ENCODE measurements around the gene MALSU1. TPM values are rescaled to one million over a fixed set of nuclear protein-coding genes. Genes with fewer than 3 reads are reported as not detected.

Gene MALSU1
- total RNA-seq, 4 donors from 2014 or later, result 33.7 to 117 (median 46.3) TPM

GRCh38 chr7:23331132-23331531 is 32.0 kb downstream of the MALSU1 start:
- Histone ChIP-seq H3K27me3 (no peaks in the 10 kb centered on the region), H3K9me3 (no peaks in the 10 kb centered on the region), H3K4me1 (no peaks in the 10 kb centered on the region), H3K4me3 (no peak overlapping the region), H3K36me3 (no peaks in the 10 kb centered on the region), H3K27ac (no peak overlapping the region)
- TF ChIP-seq CTCF (IDR thresholded peaks at IDR 0.05), result no peak
- TF ChIP-seq POLR2A (IDR thresholded peaks at IDR 0.05), result no peak
- intact Hi-C loops (cut with DNase I; ENCODE audit: low total_unique reads), result no loop called here
- DNase-seq, result no peak

- no peaks in the 10 kb centered on the region for H3K27me3 ChIP-seq
- DNase-seq, result no peak
- no peaks in the 10 kb centered on the region for H3K4me1 ChIP-seq
- TF ChIP-seq POLR2A (IDR thresholded peaks at IDR 0.05) (no peak), CTCF (IDR thresholded peaks at IDR 0.05) (no peak)
- peak overlapping the region in 1 of 2 donors; percentile 26 for H3K27ac ChIP-seq
- no peaks in the 10 kb centered on the region for H3K9me3 ChIP-seq
- intact Hi-C loops (cut with DNase I; ENCODE audit: low total_unique reads), result no loop called here
- H3K36me3 ChIP-seq, result no peaks in the 10 kb centered on the region
- no peak overlapping the region for H3K4me3 ChIP-seq
Observed at GRCh38 chr7:23332193-23332592, 33.1 kb downstream of the MALSU1 start.

GRCh38 chr7:23332910-23333612 is 33.9 kb downstream of the MALSU1 start:
- Histone ChIP-seq H3K36me3 (no peaks in the 10 kb centered on the region), H3K27ac (peak overlapping the region; percentile 7 to 26), H3K9me3 (no peaks in the 10 kb centered on the region), H3K4me3 (no peak overlapping the region), H3K27me3 (no peaks in the 10 kb centered on the region), H3K4me1 (no peaks in the 10 kb centered on the region)
- intact Hi-C loops (cut with DNase I; ENCODE audit: low total_unique reads), result no loop called here
- no peak for TF ChIP-seq POLR2A (IDR thresholded peaks at IDR 0.05)
- TF ChIP-seq CTCF (IDR thresholded peaks at IDR 0.05), result no peak
- DNase-seq, result peak; percentile 37 to 51

GRCh38 chr7:23333671-23334246 is 34.6 kb downstream of the MALSU1 start:
- Histone ChIP-seq H3K9me3 (no peaks in the 10 kb centered on the region), H3K27ac (peak overlapping the region; percentile 7 to 26), H3K4me3 (no peak overlapping the region), H3K27me3 (no peaks in the 10 kb centered on the region), H3K36me3 (no peaks in the 10 kb centered on the region), H3K4me1 (no peaks in the 10 kb centered on the region)
- no peak for TF ChIP-seq CTCF (IDR thresholded peaks at IDR 0.05)
- no peak for TF ChIP-seq POLR2A (IDR thresholded peaks at IDR 0.05)
- intact Hi-C loops (cut with DNase I; ENCODE audit: low total_unique reads), result no loop called here
- peak; percentile 16 to 37 for DNase-seq

- intact Hi-C loops (cut with DNase I; ENCODE audit: low total_unique reads), result no loop called here
- TF ChIP-seq CTCF (IDR thresholded peaks at IDR 0.05) (no peak), POLR2A (IDR thresholded peaks at IDR 0.05) (no peak)
- Histone ChIP-seq H3K9me3 (no peaks in the 10 kb centered on the region), H3K27ac (peak overlapping the region; percentile 7 to 20), H3K4me1 (no peaks in the 10 kb centered on the region), H3K27me3 (no peaks in the 10 kb centered on the region), H3K4me3 (no peak overlapping the region), H3K36me3 (no peaks in the 10 kb centered on the region)
- DNase-seq, result peak in 1 of 2 donors; percentile 15
Observed at GRCh38 chr7:23334482-23335056, 35.4 kb downstream of the MALSU1 start.
